Suprapubic skin (tissue), 4 donors: ENCODE data around the gene NLRC3.

ENCODE experiments used
- EP300 ChIP-seq: sonication (generic); formaldehyde crosslinking; IDR thresholded peaks from one replicate; pipeline ENCODE4 v1.6.1; 2017; ENCODE audit warnings: antibody characterized with exemption
- POLR2A ChIP-seq, 2 donors: fragments of 450-650 bp; IDR thresholded peaks; one replicate each; pipeline ENCODE4 v1.6.1; 2017; ENCODE audit warnings: antibody characterized with exemption in 2 of 2, mild to moderate bottlenecking in 2 of 2, moderate library complexity in 2 of 2
- POLR2AphosphoS5 ChIP-seq, 3 donors: sonication (generic); formaldehyde crosslinking; IDR thresholded peaks; one replicate each; pipeline ENCODE4 v1.6.1; 2017; ENCODE audit warnings: antibody characterized with exemption in 3 of 3
- TF ChIP-seq, protein P1 (sequence below), 2 donors: fragments of 200-600 bp in 1 of 2; fragments of 450-650 bp in 1 of 2; sonication (generic) in 1 of 2; IDR thresholded peaks; one replicate each; pipeline ENCODE4 v1.5.1; 2016 to 2019; ENCODE audit warnings: antibody characterized with exemption in 2 of 2, mild to moderate bottlenecking in 1 of 2, moderate library complexity in 1 of 2

DNA sequence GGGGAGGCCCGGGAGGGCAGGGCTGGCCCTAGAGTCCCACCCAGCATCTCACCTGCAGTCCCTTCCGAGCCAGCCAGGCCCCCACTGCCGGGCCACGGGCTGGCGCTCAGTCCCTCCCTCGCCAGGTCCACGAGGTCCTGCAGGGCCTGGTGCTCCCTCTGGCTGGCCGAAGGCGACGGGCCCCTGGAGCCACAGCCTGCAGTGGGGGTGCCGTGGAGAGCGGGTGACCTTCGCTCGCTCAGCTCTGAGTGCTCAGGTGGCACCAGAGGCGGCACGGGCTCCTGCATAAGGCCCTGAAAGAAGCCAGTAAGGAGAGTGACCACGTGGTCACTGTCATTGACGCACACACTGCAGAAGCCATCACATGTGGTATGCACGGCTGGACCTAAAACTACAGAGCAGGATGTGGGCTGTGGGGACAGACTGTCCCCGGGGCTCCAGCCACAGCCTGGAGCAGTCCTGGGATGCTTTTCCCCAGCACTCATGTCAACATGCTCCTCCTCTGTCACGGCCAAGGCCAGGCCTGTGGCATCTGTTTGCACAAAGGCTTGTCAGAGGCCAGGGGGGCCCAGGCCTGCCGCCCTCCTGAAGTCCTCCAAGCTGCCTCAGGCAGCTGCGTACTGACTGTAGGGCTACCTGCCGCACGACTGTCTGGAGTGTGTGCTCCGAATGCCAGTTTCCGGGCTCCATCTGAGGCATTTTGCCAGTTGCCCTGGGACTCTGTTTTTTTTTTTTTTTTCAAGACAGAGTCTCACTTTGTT lies 19.1 kb upstream of the NLRC3 start:
- TF ChIP-seq, protein P1, sequence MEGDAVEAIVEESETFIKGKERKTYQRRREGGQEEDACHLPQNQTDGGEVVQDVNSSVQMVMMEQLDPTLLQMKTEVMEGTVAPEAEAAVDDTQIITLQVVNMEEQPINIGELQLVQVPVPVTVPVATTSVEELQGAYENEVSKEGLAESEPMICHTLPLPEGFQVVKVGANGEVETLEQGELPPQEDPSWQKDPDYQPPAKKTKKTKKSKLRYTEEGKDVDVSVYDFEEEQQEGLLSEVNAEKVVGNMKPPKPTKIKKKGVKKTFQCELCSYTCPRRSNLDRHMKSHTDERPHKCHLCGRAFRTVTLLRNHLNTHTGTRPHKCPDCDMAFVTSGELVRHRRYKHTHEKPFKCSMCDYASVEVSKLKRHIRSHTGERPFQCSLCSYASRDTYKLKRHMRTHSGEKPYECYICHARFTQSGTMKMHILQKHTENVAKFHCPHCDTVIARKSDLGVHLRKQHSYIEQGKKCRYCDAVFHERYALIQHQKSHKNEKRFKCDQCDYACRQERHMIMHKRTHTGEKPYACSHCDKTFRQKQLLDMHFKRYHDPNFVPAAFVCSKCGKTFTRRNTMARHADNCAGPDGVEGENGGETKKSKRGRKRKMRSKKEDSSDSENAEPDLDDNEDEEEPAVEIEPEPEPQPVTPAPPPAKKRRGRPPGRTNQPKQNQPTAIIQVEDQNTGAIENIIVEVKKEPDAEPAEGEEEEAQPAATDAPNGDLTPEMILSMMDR (IDR thresholded peaks at IDR 0.05): no peak
- no peak for TF ChIP-seq POLR2AphosphoS5 (IDR thresholded peaks at IDR 0.05)
- no peak for TF ChIP-seq EP300
- no peak for TF ChIP-seq POLR2A (IDR thresholded peaks at IDR 0.05)
